AG09309 (cell line): ENCODE data around the gene FKBP7.

Experiments
- DNase-seq: peaks from one replicate; pipeline ENCODE4 v3.0.0-alpha.2; 2010; ENCODE audit warnings: low read depth
- H3K4me3 ChIP-seq: 2 replicates; pipeline ENCODE4 v1.5.1; 2011; ENCODE audit warnings: mild to moderate bottlenecking, low read depth, low read length, moderate library complexity; ENCODE audit not compliant: control insufficient read depth
- TF ChIP-seq, protein P1 (sequence below): IDR thresholded peaks from 2 replicates; pipeline ENCODE4 v1.5.1; 2011; ENCODE audit warnings: mild to moderate bottlenecking, low read depth, low read length, inconsistent platforms; ENCODE audit not compliant: insufficient read depth, control insufficient read depth; ENCODE audit errors: missing control alignments

The FKBP7 gene

DNA sequence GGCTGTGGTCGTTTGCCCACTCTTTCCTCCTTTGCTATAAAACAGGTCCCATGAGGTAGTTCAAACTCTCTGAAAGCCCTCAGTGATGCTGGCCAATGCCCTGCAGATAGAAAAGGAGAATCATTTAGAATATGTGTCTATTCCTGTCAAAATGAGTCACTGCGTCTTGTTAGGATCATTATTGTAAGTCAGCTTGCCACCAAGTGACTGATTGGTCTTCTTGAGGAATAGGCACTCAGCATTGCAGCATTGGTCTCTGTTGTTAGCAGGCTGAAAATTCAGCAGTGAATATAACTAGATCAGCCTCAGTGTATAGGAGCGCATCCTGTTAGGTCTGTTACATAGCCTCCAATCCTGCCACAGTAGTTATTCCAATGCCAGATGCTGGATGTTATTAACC lies 56.3 kb downstream of the FKBP7 start:
- TF ChIP-seq, protein P1, sequence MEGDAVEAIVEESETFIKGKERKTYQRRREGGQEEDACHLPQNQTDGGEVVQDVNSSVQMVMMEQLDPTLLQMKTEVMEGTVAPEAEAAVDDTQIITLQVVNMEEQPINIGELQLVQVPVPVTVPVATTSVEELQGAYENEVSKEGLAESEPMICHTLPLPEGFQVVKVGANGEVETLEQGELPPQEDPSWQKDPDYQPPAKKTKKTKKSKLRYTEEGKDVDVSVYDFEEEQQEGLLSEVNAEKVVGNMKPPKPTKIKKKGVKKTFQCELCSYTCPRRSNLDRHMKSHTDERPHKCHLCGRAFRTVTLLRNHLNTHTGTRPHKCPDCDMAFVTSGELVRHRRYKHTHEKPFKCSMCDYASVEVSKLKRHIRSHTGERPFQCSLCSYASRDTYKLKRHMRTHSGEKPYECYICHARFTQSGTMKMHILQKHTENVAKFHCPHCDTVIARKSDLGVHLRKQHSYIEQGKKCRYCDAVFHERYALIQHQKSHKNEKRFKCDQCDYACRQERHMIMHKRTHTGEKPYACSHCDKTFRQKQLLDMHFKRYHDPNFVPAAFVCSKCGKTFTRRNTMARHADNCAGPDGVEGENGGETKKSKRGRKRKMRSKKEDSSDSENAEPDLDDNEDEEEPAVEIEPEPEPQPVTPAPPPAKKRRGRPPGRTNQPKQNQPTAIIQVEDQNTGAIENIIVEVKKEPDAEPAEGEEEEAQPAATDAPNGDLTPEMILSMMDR, result no peak
- no peak overlapping the region for H3K4me3 ChIP-seq
- DNase-seq, result no peak

DNA sequence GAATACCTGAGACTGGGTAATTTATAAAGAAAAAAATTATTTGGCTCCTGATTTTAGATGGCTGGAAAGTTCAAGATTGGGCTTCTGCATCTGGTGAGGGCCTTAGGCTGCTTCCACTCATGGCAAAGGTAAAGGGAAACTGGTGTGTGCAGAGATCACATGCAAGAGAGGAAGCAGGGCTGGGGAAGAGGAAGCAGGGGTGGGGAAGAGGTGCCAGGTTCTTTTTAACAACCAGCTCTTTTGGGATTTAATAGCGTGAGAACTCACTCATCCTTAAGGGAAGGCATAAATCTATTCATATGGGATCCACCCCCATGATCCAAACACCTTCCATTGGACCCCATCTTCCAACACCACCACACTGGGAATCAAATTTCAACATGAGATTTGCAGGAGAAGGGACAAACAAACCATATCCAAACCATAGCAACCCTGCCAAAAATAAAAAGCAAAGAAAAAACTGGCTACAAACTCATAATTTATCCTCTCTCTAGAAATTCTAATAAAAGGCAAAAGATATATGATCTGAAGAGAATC lies 57.9 kb downstream of the FKBP7 start:
- TF ChIP-seq, protein P1, result no peak
- no peak overlapping the region for H3K4me3 ChIP-seq
- DNase-seq, result no peak

DNA sequence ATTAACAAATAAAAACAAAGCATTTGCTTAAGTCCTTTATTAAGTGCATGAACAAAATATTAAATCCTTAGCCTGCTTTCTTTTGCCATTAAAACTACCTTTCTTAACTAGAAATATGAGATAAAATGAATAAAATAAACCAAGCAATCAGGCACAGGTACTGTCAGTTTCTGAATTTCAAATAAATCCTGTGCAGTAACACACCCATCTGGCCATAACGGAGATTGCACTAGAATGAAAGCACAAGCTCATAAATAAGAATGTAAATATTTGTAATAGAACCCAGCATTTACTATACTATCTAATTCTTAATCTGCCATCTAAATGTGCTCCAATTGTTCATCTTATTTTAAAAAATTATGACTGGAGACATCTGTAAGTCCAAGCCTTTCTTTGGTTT lies 59.3 kb downstream of the FKBP7 start:
- H3K4me3 ChIP-seq, result no peak overlapping the region
- TF ChIP-seq, protein P1, result peak; percentile 33
- DNase-seq, result no peak

DNA sequence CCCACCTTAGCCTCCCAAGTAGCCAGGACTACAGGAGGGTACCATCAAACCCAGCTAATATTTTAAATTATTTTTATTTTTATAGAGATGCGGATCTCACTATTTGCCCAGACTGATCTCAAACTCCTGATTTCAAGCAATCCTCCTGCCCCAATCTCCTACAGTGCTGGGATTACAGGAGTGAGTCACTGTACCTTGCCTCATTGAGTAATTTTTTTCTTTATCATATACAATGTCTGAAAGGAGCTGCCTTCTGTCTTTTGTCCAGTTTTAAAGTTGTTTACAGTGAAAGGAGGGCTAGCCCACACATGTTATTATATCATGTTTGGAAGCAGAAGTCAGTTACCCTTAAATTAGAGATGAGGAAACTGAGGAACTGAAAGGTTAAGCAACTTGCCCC lies 60.0 kb downstream of the FKBP7 start:
- no peak for DNase-seq
- TF ChIP-seq, protein P1, result no peak

DNA sequence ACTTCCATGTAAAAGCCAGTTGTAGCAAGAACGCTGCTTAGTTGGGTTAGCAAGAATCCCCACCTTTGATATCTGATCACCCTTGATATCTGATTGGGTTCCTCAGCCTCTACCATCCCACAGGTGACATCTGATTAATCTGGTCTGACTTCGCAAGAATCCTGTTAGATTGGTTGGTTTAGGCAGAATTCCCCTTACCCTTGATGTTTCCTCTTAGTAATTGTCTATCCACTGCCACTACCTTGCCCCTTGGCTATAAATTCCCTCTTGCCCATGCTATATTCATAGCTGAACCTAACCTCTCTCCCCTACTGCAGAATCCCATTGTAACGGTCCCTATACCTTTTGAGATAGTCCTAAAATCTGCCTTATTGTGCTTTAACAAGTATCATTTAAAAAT lies 60.5 kb downstream of the FKBP7 start:
- no peak overlapping the region for H3K4me3 ChIP-seq
- TF ChIP-seq, protein P1, result no peak
- DNase-seq, result no peak

More for the DNA sequence above, 60.0 kb downstream of the FKBP7 start:
- no peak overlapping the region for H3K4me3 ChIP-seq

DNA sequence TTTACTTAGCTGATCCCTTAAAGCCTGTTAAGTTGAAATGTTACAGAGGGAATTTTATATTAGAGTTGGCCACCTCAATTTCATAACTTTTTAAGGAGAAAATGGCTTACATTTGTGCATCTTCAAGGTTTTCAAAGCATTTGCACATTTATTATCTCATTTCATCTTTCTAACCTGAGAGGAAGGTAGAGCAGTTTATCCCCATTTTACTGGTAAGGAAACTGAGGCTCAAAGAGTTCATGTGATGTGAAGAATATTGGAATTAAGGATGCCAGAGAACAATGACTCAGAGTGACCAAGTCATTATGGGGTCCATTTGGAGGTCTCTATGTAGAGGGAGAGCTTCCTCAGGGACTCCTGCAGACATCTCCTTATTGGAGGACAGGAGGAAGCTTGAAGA lies 62.4 kb downstream of the FKBP7 start:
- H3K4me3 ChIP-seq, result no peak overlapping the region
- no peak for DNase-seq
- TF ChIP-seq, protein P1, result no peak
